AG09319 (cell line): Measurements from ENCODE around the gene ALX3.

Source experiments
- DNase-seq: peaks from one replicate; pipeline ENCODE4 v3.0.0-alpha.2; 2010; ENCODE audit warnings: low read depth; ENCODE audit errors: extremely low read depth
- TF ChIP-seq, protein P1 (sequence below): IDR thresholded peaks from 2 replicates; pipeline ENCODE4 v1.5.1; 2011; ENCODE audit warnings: low read depth, mild to moderate bottlenecking, inconsistent platforms, low read length, moderate library complexity

ALX3 gene

DNA sequence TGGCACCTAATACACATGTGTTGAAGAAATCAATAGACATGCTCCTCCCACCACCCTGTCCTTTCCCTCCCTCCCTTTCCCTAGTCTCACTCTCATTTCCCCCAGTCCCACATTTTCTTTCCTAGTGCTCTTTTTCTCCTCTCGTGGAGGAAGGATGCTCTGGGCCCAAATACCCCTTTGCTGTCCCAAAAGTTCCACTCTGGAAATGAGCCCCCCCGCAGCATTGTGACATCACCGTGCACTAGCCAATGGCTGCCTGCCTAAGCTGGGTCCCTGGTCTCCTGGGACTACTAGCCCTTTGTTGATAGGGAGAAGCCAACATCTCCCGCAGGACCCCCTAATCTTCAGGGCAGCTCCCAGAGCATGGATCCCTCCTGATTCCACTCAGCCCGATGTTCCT lies 41.7 kb upstream of the ALX3 start, which contains the start of gene UBL4B:
TSS of gene UBL4B (plus strand) at position 301 of the 400 bp plus-strand sequence. CDS start at position 393, 92 bp downstream.
- DNase-seq: no peak
- TF ChIP-seq, protein P1, sequence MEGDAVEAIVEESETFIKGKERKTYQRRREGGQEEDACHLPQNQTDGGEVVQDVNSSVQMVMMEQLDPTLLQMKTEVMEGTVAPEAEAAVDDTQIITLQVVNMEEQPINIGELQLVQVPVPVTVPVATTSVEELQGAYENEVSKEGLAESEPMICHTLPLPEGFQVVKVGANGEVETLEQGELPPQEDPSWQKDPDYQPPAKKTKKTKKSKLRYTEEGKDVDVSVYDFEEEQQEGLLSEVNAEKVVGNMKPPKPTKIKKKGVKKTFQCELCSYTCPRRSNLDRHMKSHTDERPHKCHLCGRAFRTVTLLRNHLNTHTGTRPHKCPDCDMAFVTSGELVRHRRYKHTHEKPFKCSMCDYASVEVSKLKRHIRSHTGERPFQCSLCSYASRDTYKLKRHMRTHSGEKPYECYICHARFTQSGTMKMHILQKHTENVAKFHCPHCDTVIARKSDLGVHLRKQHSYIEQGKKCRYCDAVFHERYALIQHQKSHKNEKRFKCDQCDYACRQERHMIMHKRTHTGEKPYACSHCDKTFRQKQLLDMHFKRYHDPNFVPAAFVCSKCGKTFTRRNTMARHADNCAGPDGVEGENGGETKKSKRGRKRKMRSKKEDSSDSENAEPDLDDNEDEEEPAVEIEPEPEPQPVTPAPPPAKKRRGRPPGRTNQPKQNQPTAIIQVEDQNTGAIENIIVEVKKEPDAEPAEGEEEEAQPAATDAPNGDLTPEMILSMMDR: no peak

DNA sequence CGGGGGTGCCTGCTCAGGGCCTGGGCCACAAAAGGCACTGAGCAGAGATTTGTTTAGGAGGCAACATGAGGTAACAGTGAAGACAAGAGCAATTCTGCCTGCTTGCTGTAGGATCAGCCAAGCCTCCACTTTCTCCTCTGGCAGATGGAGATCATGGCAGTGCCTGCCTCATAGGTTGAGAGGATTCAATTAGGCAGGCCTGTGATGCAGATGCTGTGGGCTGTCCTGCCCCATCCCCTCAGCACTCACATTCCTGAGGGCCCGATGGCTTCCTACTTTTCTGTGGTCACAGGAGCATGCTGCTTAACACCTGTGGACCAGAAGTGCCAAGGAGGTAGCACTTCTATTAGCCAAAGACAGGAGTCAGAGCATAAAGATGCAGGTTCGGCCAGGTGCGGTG lies 40.6 kb upstream of the ALX3 start:
- DNase-seq: no peak
- TF ChIP-seq, protein P1: no peak

DNA sequence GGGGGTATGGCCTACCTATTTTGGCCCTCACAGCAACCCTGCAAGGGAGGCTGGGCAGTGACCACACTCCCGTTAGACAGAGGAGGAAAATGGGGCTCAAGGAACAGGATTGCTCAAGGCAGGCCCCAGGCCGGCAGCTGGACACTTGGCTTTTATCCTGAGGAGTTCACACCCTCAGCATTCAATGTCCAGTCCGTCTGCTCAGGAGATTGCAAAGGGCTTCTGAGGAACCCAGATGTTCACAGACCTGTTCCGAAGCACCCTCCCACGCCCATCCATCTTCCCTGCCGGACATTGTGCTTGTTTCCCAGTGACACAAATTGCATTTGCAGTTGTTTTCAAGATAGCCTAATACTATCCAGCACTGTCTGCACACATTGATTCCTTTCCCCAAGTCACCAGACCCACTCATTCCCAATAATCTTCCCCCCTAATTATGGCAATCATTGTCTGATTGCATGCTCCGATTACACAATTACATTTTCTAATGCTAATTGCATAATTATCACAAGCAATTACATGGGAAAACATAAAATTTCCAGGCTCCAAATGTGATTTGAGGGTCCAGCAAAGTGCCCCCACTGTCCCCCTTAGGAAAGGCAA lies 37.5 kb upstream of the ALX3 start:
- DNase-seq: no peak
- TF ChIP-seq, protein P1: no peak

DNA sequence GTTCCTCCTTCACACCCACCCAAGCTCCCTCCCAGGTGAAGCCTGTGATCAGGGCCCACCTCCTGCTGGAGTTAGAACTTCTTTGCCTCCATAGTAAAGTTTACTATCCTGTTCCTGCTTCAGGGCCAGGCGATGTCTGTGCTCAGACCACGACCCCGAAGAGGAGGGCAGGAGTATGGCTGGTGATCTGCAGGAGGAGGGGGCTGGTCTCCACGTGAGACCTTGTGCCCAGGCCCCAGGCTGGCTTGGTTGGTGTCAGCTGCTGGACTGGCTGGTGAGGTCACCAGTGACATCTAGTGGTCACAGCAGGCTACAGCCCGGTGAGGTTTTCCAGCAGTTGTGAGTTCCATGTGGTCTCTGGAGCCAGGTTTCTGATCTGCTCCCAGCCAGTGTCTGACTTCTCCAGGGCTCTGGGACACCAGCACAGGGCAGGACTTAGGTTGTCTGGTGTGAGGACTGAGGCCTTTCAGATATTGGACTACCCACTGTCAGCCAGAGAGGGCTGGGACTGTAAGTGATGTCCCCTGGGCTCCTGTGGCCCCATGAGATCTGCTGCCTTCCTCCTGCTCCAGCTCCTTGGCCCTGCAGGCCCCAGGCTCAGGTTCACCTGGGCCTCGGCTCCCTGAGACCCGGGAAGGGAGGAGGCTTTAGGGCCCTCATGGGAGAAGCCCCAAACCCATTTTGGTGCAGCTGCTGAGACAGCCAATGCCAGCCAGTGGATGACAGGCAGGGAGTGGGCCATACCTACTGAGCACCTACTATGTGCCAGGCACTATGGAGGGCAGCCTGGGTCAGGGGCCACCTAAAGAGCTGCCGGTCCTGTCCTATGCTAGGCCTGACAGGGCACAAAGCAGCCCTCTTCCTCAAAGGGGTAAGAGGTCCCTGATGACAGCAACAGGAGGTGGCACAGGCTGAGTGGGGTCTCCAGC lies 35.8 kb upstream of the ALX3 start:
- TF ChIP-seq, protein P1: peak; percentile 99

DNA sequence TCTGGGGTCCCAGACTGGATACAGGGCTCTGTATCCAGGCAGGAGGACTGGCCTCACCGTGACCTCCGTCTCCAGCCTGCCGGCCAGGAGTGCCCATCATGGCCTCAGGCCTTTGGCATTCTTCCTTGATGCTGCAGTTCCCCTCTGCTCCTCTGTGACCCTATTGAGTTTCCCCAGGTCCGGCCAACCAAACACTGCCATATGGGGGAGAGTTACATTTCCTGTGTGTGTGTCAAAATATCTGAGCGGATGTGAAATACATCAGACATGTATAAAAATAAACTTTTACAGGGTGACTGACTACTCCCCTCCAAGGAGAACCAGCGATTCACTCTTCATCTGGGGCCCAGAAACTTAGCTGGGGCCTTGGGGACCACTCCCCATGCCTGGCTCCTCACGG lies 31.6 kb upstream of the ALX3 start:
- no peak for DNase-seq
- TF ChIP-seq, protein P1: no peak

More for the DNA sequence above, 35.8 kb upstream of the ALX3 start:
- DNase-seq: peak; percentile 34

DNA sequence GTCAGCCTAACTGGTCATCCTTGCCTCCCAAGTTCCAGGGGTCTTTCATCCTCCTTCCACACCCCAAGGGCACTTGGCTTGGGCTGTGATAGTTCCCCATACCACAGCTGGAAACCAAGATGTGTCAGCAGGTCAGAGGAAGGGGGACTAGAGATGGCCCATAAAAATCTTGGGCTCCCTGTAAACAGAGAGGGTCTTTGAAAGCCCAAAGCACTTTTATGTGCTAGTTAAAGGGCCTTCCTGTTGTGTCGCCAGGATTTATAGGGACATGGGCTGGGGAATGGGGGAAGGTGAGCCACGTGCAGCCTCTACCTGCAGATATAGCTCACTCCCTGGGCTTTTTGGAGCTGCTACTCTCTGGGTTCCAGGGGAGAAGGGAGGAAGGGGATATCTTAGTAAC lies 29.9 kb upstream of the ALX3 start:
- TF ChIP-seq, protein P1: no peak
- DNase-seq: no peak
